ENCODE data around the gene ZNF581. TPM values are rescaled to one million over a fixed set of nuclear protein-coding genes. Genes with fewer than 3 reads are reported as not detected.

Gene ZNF581
- total RNA-seq, 1 donor from 2014 or later: 30.0 TPM

- Histone ChIP-seq H3K9me3 (ENCODE audit: insufficient read depth, low read depth, low read length) (no peaks in the 10 kb centered on the region), H3K79me2 (ENCODE audit: insufficient read depth, low read length) (peaks cover 11% of the 10 kb centered on the region), H3K4me2 (ENCODE audit: low read length) (no peak overlapping the region), H4K20me1 (ENCODE audit: insufficient read depth, low read length) (no peaks in the 10 kb centered on the region), H3K36me3 (ENCODE audit: insufficient read depth, low read length) (peaks cover 19% of the 10 kb centered on the region), H3K27me3 (ENCODE audit: insufficient read depth, low read length) (no peaks in the 10 kb centered on the region), H3K27ac (ENCODE audit: low read depth, low read length) (no peak overlapping the region), H3K9ac (ENCODE audit: low read length) (no peak overlapping the region), H2AFZ (ENCODE audit: low read depth, low read length) (no peak overlapping the region), H3K4me3 (ENCODE audit: insufficient read depth, low read depth, low read length) (no peak overlapping the region), H3K4me1 (ENCODE audit: insufficient read depth, low read length) (no peaks in the 10 kb centered on the region)
- Mint-ChIP-seq H3K36me3 (ENCODE audit: low read depth, unreplicated experiment) (peaks cover 23% of the 10 kb centered on the region), H3K27ac (ENCODE audit: unreplicated experiment) (no peak overlapping the region), H3K4me1 (ENCODE audit: low read depth, unreplicated experiment) (peaks cover 4% of the 10 kb centered on the region), H3K9me3 (ENCODE audit: unreplicated experiment) (peaks cover 6% of the 10 kb centered on the region), H3K4me3 (ENCODE audit: unreplicated experiment) (no peak overlapping the region), H3K27me3 (ENCODE audit: low read depth, unreplicated experiment) (no peaks in the 10 kb centered on the region)
- no peak for FAIRE-seq
- no peak for DNase-seq (ENCODE audit: low read depth)
- TF ChIP-seq EZH2 (IDR thresholded peaks at IDR 0.05; ENCODE audit: insufficient read depth, low read length) (no peak), CTCF (IDR thresholded peaks at IDR 0.05; ENCODE audit: insufficient read depth, low read depth, low read length) (no peak)
Observed at GRCh38 chr19:55596304-55596703, 47.1 kb upstream of the ZNF581 start.

- DNase-seq (ENCODE audit: low read depth) (no peak), FAIRE-seq (no peak)
- H3K4me1 Mint-ChIP-seq (ENCODE audit: low read depth, unreplicated experiment): peaks cover 4% of the 10 kb centered on the region
- Histone ChIP-seq H4K20me1 (ENCODE audit: insufficient read depth, low read length) (no peaks in the 10 kb centered on the region), H3K36me3 (ENCODE audit: insufficient read depth, low read length) (peaks cover 19% of the 10 kb centered on the region), H3K4me3 (ENCODE audit: insufficient read depth, low read depth, low read length) (no peak overlapping the region), H3K79me2 (ENCODE audit: insufficient read depth, low read length) (peaks cover 12% of the 10 kb centered on the region), H3K4me2 (ENCODE audit: low read length) (no peak overlapping the region), H3K4me1 (ENCODE audit: insufficient read depth, low read length) (no peaks in the 10 kb centered on the region), H3K27me3 (ENCODE audit: insufficient read depth, low read length) (no peaks in the 10 kb centered on the region), H2AFZ (ENCODE audit: low read depth, low read length) (no peak overlapping the region), H3K9me3 (ENCODE audit: insufficient read depth, low read depth, low read length) (no peaks in the 10 kb centered on the region), H3K9ac (ENCODE audit: low read length) (no peak overlapping the region), H3K27ac (ENCODE audit: low read depth, low read length) (no peak overlapping the region)
- TF ChIP-seq EZH2 (IDR thresholded peaks at IDR 0.05; ENCODE audit: insufficient read depth, low read length) (no peak), CTCF (IDR thresholded peaks at IDR 0.05; ENCODE audit: insufficient read depth, low read depth, low read length) (no peak)
- H3K27ac Mint-ChIP-seq (ENCODE audit: unreplicated experiment): no peak overlapping the region
- no peak overlapping the region for H3K4me3 Mint-ChIP-seq (ENCODE audit: unreplicated experiment)
- H3K36me3 Mint-ChIP-seq (ENCODE audit: low read depth, unreplicated experiment): peaks cover 27% of the 10 kb centered on the region
- H3K9me3 Mint-ChIP-seq (ENCODE audit: unreplicated experiment): peaks cover 6% of the 10 kb centered on the region
- no peaks in the 10 kb centered on the region for H3K27me3 Mint-ChIP-seq (ENCODE audit: low read depth, unreplicated experiment)
Observed at GRCh38 chr19:55597501-55597921, 45.9 kb upstream of the ZNF581 start.

GRCh38 chr19:55598034-55598433, 45.4 kb upstream of the ZNF581 start:
- no peak for DNase-seq (ENCODE audit: low read depth)
- Histone ChIP-seq H3K4me3 (ENCODE audit: insufficient read depth, low read depth, low read length) (no peak overlapping the region), H3K4me2 (ENCODE audit: low read length) (no peak overlapping the region), H3K36me3 (ENCODE audit: insufficient read depth, low read length) (peaks cover 19% of the 10 kb centered on the region), H3K4me1 (ENCODE audit: insufficient read depth, low read length) (no peaks in the 10 kb centered on the region), H3K9ac (ENCODE audit: low read length) (no peak overlapping the region), H3K9me3 (ENCODE audit: insufficient read depth, low read depth, low read length) (no peaks in the 10 kb centered on the region), H4K20me1 (ENCODE audit: insufficient read depth, low read length) (no peaks in the 10 kb centered on the region), H3K27me3 (ENCODE audit: insufficient read depth, low read length) (no peaks in the 10 kb centered on the region), H3K79me2 (ENCODE audit: insufficient read depth, low read length) (peaks cover 12% of the 10 kb centered on the region), H3K27ac (ENCODE audit: low read depth, low read length) (no peak overlapping the region), H2AFZ (ENCODE audit: low read depth, low read length) (no peak overlapping the region)
- H3K4me3 Mint-ChIP-seq (ENCODE audit: unreplicated experiment): peak overlapping the region; percentile 83
- FAIRE-seq: no peak
- H3K27me3 Mint-ChIP-seq (ENCODE audit: low read depth, unreplicated experiment): no peaks in the 10 kb centered on the region
- peaks cover 4% of the 10 kb centered on the region for H3K4me1 Mint-ChIP-seq (ENCODE audit: low read depth, unreplicated experiment)
- H3K27ac Mint-ChIP-seq (ENCODE audit: unreplicated experiment): peak overlapping the region; percentile 82
- H3K9me3 Mint-ChIP-seq (ENCODE audit: unreplicated experiment): peaks cover 6% of the 10 kb centered on the region
- peaks cover 27% of the 10 kb centered on the region for H3K36me3 Mint-ChIP-seq (ENCODE audit: low read depth, unreplicated experiment)
- no peak for TF ChIP-seq EZH2 (IDR thresholded peaks at IDR 0.05; ENCODE audit: insufficient read depth, low read length)
- TF ChIP-seq CTCF (IDR thresholded peaks at IDR 0.05; ENCODE audit: insufficient read depth, low read depth, low read length): no peak
